ENCODE results near the gene SDK1. TPM values are rescaled to one million over a fixed set of nuclear protein-coding genes. Genes with fewer than 3 reads are reported as not detected.

SDK1 gene
- total RNA-seq, 1 donor from 2014 or later = 2.5 TPM

DNA sequence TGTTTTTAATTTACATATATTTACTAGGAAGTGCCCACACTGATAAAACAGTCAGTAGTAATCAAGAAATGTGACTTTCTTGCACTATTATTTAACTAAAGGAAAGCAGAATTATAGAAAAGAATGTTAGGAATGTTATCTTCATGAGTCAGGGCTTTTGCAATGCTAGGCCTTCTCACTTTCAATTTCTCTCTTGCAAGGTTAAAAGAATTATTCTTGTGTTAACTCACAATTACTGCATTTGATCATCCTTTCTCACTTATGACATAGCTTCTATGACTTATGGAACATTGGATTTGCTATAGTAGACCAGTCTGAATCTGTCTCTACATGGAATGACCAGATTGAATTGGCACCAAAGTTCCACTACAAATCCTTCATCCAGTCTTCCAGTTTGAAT is 192.4 kb downstream of the SDK1 start:
- ATAC-seq (no peak), DNase-seq (no peak)
- intact Hi-C loops (cut with micrococcal nuclease) = no loop called here

DNA sequence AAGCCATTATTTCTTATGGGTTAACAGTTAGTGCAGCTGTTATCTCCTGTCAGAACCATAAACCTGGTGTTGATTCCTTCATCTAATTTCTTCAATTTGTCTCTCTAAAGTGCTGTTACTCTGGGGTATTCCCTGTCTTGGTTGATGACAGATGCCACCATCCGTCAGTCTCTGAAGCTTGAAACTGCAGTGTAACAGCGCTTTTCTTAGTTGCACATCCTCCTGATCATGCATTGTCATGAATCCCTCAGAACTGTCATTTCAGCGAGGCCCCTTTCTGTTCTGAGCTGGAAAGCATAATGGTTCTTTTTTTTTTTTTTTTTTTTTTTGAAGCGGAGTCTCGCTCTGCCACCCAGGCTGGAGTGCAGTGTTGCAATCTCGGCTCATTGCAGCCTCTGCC is 193.9 kb downstream of the SDK1 start:
- DNase-seq = no peak
- intact Hi-C loops (cut with micrococcal nuclease) = no loop called here
- ATAC-seq = no peak

DNA sequence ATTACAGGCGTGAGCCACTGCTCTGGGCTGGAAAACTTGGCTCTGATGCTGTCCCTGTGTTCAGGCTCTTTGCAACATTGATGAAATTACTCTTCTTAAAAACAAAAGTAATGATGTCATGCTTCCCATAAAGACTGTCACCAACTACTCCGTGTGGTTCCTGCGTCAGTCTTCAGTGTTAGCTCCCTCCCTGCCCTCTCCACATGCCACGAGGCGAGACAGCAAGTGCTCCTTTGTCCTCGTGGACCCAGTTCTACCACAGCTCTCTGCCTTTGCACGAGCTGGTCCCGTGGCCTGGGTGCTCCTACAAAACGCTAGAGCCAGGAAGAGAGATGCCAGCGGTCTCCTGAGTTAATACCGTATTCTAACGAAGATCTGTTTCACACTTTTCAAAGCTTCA is 194.5 kb downstream of the SDK1 start:
- DNase-seq (peak; percentile 28), ATAC-seq (peak; percentile 66)
- intact Hi-C loops (cut with micrococcal nuclease) = no loop called here

DNA sequence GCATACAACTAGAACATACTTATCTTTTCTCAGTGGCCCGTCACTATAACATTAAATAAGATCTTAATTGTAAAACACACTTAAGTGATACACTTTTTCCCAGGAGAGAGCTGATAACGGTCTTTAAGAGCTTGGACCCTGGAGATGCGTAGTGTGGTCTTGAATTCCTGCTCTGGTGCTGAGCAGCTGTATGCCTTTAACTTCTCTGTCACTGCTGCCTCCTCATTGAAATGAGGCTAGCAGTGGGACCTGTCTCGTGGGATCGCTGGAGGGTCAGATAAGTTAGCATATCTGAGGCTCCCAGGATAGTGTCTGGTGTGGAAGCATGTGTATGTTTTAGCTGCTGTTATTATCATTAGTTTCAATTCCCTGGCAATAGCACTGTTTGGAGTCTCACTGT is 194.9 kb downstream of the SDK1 start:
- peak; percentile 35 for ATAC-seq
- no peak for DNase-seq

DNA sequence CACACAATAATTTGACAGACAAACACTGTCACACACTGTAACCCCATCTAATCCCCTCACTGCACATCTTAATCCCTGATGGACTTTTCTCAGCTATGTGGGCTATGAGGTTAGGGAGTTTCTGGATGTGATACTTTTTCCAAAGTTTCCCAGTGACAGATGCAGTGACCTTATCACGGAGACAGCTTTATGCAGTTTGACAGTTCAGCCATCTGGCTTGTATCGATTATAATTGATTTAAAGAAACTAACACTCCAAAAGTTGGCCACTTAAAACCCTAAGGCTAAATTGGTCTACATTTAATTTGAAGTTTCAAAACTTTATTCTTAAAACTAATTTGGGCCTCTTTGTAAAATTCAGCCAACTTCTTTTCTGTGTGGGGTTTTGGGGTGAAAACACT is 196.7 kb downstream of the SDK1 start:
- no peak for DNase-seq
- no peak for ATAC-seq
- intact Hi-C loops (cut with micrococcal nuclease) = no loop called here

More for the DNA sequence above, 194.9 kb downstream of the SDK1 start:
- intact Hi-C loops (cut with micrococcal nuclease) = no loop called here

DNA sequence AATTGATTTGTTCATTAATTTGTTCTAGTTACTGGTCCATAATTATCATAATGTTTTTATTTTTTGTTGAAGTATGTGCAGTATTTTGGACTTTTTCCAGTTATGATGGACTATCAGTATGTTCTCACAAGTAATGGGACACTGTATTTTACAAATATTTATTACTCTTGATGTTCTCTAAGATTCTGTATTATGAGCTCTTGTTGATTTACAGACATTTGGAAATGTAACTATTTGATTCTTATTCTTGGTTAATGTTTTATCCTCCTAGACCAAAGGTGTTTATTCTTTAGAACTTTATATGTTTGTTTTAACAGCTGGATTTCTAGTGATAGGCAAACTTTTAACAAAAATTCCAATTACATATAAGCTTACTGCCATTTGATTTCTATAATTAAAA is 200.6 kb downstream of the SDK1 start:
- ATAC-seq (no peak), DNase-seq (no peak)
- intact Hi-C loops (cut with micrococcal nuclease) = no loop called here

DNA sequence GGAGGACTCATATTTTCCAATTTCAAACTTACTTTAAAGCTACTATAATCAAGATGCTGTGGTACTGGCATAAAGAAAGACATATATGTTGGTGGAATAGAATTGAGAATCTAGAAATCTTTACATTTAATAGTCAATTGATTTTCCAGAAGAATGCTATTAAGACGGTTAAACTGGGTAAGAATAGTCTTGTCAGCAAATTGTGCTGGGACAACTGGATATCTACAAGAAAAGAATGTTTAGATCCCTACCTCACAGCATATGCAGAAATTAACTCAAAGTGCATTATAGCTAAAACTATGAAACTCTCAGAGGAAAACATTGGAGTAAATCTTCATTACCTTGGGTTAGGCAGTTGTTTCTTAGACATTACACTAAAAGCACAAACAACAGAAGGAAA is 203.3 kb downstream of the SDK1 start:
- DNase-seq (no peak), ATAC-seq (no peak)
- intact Hi-C loops (cut with micrococcal nuclease) = no loop called here

DNA sequence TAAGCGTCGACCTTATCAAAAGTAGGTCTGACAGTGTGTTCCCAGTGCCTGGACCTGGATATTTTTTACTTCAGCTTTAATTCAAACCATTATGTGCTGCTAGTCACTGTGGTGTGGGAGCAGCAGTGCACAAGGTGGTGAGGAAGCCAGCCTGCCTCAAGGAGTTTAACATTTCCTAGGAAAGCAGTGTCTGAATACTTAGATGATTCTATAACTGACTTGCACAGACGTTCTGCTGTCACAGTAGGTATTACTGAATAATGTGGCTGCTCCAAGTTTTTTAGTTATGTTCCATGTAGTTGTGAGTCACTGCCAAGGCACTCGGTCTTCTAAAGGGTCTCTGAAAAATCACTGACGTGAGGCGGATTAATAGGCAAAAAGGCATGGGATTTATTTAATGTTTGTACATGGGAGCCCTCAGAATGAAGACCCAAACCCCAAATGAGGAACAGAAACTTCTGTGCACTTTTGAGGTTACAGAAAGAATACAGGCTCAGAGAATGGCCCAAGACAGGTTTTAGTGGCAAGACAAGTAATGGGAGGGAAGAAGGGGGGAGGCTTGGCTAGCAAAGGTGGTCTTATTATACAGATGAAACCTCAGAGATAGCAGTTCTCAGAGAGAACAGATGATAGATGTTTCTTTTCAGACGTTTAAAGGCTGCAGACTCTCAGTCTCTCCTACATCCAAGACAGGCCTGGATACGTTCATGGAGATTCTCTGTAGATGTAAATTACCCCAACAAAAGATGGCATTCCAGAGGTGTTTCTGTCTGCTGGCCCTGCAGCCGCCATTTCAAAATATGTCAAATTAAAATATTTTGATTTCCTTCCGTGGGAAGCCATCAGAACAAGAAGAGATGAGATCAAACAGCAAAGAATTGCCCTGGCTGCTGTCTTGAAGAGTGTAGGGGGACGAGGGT is 209.3 kb downstream of the SDK1 start:
- intact Hi-C loops (cut with micrococcal nuclease) = no loop called here
- ATAC-seq (no peak), DNase-seq (no peak)

DNA sequence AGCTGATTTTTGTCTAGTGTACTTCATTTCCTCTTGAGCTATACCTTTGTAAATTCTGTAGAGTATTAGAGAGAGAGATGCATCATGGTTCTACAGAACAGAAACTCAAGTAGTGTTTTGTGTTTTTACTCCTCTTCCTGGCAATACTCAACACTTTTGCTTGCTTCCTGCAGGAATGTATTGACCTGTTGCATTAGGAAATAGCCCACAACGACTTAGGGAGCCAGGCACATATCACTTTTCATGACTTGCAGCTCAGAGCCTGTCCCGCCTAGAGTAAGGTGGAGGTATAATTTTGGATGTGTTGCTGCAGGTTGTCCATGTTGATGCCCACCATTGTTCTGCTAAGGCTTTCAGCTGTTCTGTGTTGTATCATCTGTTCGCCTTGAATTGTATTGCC is 216.3 kb downstream of the SDK1 start:
- DNase-seq = no peak

DNA sequence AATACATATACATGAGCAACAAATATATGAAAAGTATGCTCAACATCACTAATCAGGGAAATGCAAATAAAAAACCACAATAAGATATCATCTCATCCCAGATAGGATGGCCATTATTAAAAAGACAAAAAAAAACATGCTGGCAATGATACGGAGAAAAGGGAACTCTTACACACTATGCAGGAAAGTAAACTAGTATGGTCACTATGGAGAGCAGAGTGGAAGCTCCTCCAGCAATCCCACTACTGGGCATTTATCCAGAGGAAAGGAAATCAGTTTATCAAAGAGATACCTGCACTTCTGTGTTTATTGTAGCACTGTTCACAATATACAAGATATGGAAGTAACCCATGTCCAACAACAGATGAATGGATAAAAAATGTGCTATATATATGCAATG is 217.5 kb downstream of the SDK1 start:
- no peak for ATAC-seq
- DNase-seq = no peak
- intact Hi-C loops (cut with micrococcal nuclease) = no loop called here

More for the DNA sequence above, 216.3 kb downstream of the SDK1 start:
- intact Hi-C loops (cut with micrococcal nuclease) = no loop called here
- no peak for ATAC-seq

DNA sequence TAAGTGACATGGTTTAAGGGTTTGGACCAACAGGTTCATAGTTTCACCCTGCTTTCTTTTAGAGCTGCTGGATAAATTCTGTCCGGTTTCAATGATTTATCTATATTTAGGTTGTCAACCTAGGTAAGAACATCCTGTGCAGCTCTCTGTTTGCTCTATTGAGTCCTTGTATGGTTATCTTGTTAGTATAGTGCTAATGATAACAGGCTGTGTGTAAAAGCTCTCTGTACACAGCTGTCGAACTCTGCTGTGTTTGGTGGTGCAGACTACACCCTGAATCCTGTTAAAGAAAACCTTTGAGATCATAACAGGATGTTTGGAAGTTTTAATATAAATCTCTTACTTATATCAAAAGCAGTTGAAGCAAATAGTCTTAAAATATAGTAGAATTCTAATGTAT is 219.2 kb downstream of the SDK1 start:
- peak; percentile 68 for ATAC-seq
- no peak for DNase-seq
- intact Hi-C loops (cut with micrococcal nuclease) = no loop called here

DNA sequence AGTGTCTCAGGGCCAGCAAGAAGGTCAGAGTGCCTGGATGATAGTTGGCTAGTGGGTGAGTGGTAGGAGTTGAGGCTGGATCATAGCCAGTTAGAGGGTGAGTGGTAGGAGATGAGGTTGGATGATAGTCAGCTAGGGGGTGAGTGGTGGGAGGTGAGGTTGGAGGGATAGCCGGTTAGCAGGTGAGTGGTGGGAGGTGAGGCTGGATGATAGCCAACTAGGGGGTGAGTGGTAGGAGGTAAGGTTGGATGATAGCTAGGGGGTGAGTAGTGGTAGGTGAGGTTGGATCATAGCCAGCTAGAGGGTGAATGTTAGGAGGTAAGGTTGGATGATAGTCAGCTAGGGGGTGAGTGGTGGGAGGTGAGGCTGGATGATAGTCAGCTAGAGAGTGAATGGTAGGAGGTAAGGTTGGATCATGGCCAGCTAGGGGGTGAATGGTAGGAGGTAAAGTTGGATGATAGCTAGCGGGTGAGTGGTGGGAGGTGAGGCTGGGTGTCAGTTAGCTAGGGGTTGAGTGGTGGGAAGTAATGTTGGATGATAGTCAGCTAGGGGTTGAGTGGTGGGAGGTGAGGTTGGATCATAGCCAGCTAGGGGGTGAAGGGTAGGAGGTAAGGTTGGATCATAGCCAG is 226.6 kb downstream of the SDK1 start:
- intact Hi-C loops (cut with micrococcal nuclease) = no loop called here
- DNase-seq = no peak
- no peak for ATAC-seq

DNA sequence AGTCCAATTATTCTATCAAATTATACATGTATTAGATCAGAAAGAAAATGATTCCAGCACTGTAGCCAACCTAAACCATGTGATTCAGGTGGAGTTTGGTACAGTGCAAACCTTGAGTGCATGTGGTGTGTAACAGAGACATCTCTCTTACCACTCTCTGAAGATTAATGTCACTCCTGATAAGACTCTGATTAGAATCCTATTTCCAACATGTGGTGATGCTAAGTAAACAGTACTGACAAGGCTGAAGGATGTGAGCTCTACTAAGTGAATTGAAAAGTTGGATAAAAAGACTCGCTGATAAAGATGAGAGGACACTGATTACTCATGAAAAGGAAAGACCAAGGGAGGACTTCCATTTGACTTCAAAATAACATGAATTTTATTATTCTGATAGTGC is 232.0 kb downstream of the SDK1 start:
- intact Hi-C loops (cut with micrococcal nuclease) = no loop called here
- DNase-seq = no peak
- no peak for ATAC-seq

DNA sequence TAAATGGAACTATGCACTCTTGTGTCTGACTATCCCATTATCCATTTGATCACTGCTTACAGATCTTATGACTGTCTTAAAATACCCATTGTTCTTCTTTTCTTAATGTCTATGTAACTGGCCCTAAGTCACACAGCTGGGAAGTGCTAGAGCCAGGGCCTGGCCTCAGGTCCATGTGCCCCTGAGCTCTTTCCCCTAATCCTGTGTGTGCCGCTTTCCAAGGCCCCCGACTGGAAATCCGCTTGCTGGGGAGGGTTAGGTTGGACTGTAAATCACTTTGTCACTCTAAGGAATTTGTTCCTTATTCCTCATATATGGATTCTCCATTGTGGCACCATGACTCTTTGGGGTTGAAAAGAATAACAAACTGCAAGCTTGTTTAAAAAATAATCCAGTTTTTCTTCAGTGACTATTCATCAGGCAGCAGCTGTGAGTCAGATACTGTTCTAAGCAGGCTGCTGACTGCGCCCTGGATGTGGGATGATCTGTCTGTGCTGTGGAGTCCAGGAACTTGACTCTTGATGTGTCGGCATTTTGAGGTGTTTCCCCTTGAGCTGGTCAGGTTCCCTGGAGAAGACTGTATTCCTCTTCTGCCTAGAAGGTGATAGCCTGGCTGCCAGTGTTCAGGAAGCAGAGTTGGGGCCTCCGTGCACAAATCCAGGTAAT is 236.3 kb downstream of the SDK1 start:
- ATAC-seq (peak; percentile 24), DNase-seq (no peak)
- intact Hi-C loops (cut with micrococcal nuclease) = no loop called here

DNA sequence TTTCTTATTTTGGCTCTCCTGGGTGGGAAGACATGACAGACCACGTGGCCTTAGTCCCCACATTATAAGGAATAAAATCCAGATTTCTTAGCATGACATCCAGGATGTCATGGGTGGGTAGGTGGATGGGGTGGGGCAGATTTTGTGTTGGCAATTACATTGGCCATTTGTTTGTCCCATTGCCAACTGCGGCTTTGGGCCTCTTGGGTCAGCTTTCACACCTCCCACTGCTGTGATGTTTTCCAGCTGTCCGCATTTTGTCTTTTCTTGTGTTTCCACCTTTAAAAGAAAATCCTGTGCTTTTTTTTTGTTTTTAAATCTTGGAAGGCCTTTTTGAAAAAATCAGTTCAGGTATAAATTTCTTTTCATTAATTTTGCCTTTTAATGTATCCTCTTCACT is 237.0 kb downstream of the SDK1 start:
- ATAC-seq = no peak
- no peak for DNase-seq
- intact Hi-C loops (cut with micrococcal nuclease) = no loop called here

DNA sequence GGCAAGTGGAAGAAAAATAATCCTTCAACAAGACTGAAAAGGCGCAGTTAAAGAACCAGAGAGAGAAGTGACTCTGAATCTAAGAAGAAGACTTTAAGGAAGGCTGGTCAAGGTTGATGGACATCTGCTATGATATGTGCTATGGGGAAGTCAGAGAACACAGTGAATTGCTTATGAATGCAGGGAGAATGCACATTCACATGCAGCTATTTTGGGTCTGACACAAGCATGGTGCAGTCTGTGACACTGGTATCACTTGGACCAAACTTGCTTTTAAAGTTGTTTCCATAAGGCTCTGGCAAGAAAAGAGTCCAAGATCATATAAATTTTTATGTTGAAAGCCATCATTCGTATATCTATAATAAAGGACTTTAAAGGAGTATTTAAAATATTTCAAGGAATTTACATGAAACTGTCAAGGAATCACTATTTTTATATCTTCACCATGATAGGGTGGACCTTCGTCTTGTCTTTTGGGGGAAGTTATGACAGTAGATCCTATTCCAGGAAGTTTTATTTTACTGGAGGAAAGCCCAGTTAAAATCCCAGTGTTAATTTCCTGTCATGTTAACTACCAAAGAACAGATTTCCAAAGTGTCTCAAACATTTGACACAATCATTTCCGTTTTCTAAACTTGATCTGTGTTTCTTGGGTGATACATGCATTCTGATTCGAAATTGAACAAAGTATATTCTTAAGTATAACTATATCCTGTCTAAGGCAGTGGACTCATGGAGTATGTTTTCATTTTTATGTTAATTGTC is 239.6 kb downstream of the SDK1 start:
- no peak for DNase-seq
- intact Hi-C loops (cut with micrococcal nuclease) = no loop called here
- no peak for ATAC-seq

DNA sequence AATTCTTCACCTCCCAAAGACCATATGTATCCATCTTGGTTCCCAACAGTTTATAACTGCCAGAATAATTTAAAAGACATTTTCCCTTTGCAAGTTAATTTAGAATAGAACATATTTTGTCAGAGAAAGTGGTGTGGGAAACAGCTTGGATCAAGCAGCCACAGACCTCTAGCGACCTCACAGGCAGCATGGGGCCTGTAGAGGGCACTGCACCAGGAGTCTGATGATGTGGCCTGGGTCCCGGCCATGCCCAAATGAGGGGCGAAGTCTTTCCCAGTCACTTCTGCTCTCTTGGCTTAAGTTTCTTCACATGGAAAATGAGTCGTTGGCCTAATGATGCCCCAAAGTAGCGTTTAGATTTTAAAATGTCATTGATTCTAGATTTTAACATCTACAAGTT is 243.2 kb downstream of the SDK1 start:
- intact Hi-C loops (cut with micrococcal nuclease) = no loop called here

DNA sequence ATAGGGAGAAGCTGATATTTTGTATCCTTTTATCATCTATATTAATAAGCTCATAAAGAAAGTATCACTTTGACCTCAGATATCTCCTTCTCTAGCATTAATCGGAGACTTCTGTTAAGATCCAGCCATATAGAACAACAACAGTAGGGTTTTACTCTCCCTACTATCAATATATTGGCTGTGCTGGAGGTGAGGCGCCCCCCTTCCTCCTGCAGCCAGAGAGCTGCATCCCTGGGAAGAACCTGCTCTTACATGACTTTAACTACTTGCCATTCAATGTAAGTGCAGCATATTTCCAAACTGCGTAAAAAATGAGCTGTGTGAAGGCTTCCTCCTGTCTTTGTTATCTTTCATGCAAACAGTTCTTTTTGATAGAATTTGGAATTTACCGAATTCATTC is 247.8 kb downstream of the SDK1 start:
- DNase-seq (no peak), ATAC-seq (no peak)
- intact Hi-C loops (cut with micrococcal nuclease) = no loop called here

More for the DNA sequence above, 243.2 kb downstream of the SDK1 start:
- no peak for ATAC-seq
- no peak for DNase-seq

DNA sequence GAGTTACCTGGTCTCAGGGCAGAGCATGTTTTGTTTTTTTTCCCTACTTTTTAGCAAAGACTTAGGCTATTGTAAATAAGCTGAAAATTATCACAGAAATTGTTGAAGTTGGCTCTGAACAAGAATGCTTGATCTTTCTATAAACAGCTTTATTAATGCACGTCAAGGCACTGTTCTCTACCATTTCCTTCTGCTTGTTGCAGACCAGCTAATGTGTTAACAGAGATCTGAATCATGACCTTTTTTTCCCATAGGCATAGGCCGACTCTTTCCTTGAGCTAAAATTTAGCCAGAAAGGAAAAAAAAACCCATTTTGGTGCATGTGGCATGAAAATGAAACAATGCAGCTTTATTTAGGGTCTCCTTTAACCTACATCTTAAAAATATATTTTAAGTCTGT is 248.5 kb downstream of the SDK1 start:
- no peak for ATAC-seq
- intact Hi-C loops (cut with micrococcal nuclease) = no loop called here
- DNase-seq = no peak

DNA sequence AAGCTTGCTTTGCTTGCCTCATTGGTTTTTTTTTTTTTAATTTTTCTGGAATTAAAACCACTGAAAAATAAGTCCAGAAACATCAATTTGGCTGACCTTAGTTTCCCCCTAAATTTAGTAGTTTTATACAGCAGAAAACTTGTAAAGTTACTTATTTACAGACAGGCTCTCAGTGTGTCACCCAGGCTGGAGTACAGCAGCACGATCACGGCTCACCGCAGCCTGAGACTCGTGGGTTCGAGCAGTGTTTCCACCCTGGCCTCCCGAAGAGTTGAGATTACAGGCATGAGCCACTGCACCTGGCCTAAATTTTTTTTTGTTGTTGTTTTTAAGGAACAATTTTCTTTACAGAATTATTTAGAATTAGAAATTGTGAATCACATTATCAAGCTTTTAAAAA is 250.5 kb downstream of the SDK1 start:
- DNase-seq (no peak), ATAC-seq (no peak)
- intact Hi-C loops (cut with micrococcal nuclease) = no loop called here

Measured in left ventricle myocardium superior (tissue), 1 donor.